T-helper 22 cell (primary cell): ENCODE measurements around the gene ACAP1.

ENCODE experiments used
- DNase-seq: peaks from one replicate; pipeline ENCODE4 v3.0.0-alpha.2; 2020; ENCODE audit warnings: low read depth

ACAP1 gene

GRCh38 chr17:7391307-7391706, 55.0 kb downstream of the ACAP1 start:
- no peak for DNase-seq

GRCh38 chr17:7392696-7393612, 56.6 kb downstream of the ACAP1 start:
- no peak for DNase-seq

GRCh38 chr17:7393613-7394451, 57.5 kb downstream of the ACAP1 start:
- peak; percentile 68 for DNase-seq

GRCh38 chr17:7394452-7395191, 58.3 kb downstream of the ACAP1 start, which contains the start of gene PLSCR3:
Gene PLSCR3 (minus strand): TSS chr17:7394525. CDS start chr17:7394110, 415 bp downstream.
- DNase-seq: peak; percentile 70

- no peak for DNase-seq
Measured at GRCh38 chr17:7396147-7396546, 59.8 kb downstream of the ACAP1 start.

- no peak for DNase-seq
Measured at GRCh38 chr17:7398612-7399011, 62.3 kb downstream of the ACAP1 start.
